SK-N-SH (cell line): Measurements from ENCODE around the gene PSMG3. TPM values are rescaled to one million over a fixed set of nuclear protein-coding genes. Genes with fewer than 3 reads are reported as not detected.

Source experiments
- CTCF ChIA-PET: fragments of 300-600, 350-600 bp; formaldehyde crosslinking; extraction: SDS; loops from one replicate; lab custom pipeline; 2021; lab: Yijun Ruan, JAX
- POLR2A ChIA-PET: fragments of 350-600 bp; sonication (Branson Sonifier 250); formaldehyde crosslinking; extraction: SDS; loops from one replicate; lab custom pipeline; 2020; ENCODE audit warnings: antibody characterized with exemption, inconsistent platforms; lab: Yijun Ruan, JAX
- DNase-seq: peaks from one replicate; pipeline ENCODE4 v3.0.0; 2012
- H2AFZ ChIP-seq: fragments of 200-600 bp; sonication (generic); 2 replicates; pipeline ENCODE4 v1.8.1; 2016; ENCODE audit warnings: antibody characterized with exemption, mild to moderate bottlenecking, low read depth
- H3F3A ChIP-seq: fragments of 200-600 bp; sonication (generic); replicated peaks from 2 replicates; pipeline ENCODE3; 2016; ENCODE audit warnings: antibody characterized with exemption, mild to moderate bottlenecking; ENCODE audit not compliant: insufficient read depth
- H3K27ac ChIP-seq, 2 experiments: fragments of 200-500 bp in 1 of 2; fragments of 200-600 bp in 1 of 2; sonication (Bioruptor generic) in 1 of 2; sonication (generic), shearing (Covaris generic) in 1 of 2; 2 replicates each; pipeline versions ENCODE4 v1.5.1 to v1.6.1; 2014 to 2016; ENCODE audit warnings: low read depth in 2 of 2, inconsistent platforms in 1 of 2, low read length in 1 of 2, mild to moderate bottlenecking in 1 of 2, mixed read lengths in 1 of 2
- H3K27me3 ChIP-seq: fragments of 200-600 bp; sonication (generic), shearing (Covaris generic); 2 replicates; pipeline ENCODE4 v1.6.1; 2016; ENCODE audit warnings: mixed run types; ENCODE audit not compliant: insufficient read depth
- H3K36me3 ChIP-seq, 2 experiments: fragments of 200-500 bp in 1 of 2; fragments of 200-600 bp in 1 of 2; sonication (Bioruptor generic) in 1 of 2; sonication (generic) in 1 of 2; replicated peaks in 1 of 2; 2 replicates each; pipeline versions ENCODE3 to v1.5.1; 2014 to 2016; ENCODE audit warnings: low read length in 1 of 2, mild to moderate bottlenecking in 1 of 2; ENCODE audit not compliant: insufficient read depth in 2 of 2, control insufficient read depth in 1 of 2
- H3K4me1 ChIP-seq, 2 experiments: fragments of 200-500 bp in 1 of 2; fragments of 200-600 bp in 1 of 2; sonication (Bioruptor generic) in 1 of 2; sonication (generic), shearing (Covaris generic) in 1 of 2; 2 replicates each; pipeline versions ENCODE4 v1.5.1 to v1.6.1; 2014 to 2016; ENCODE audit warnings: low read depth in 1 of 2, low read length in 1 of 2, mixed run types in 1 of 2; ENCODE audit not compliant: insufficient read depth in 2 of 2, control insufficient read depth in 1 of 2
- H3K4me2 ChIP-seq: fragments of 200-600 bp; sonication (generic), shearing (Covaris generic); 2 replicates; pipeline ENCODE4 v1.6.1; 2017; ENCODE audit warnings: mixed run types
- H3K4me3 ChIP-seq, 2 experiments: fragments of 200-500 bp in 1 of 2; fragments of 200-600 bp in 1 of 2; sonication (Bioruptor generic) in 1 of 2; sonication (generic), shearing (Covaris generic) in 1 of 2; 2 replicates each; pipeline versions ENCODE4 v1.5.1 to v1.8.1; 2014 to 2016; ENCODE audit warnings: low read depth in 2 of 2, inconsistent platforms in 1 of 2, low read length in 1 of 2, mild to moderate bottlenecking in 1 of 2, mixed read lengths in 1 of 2, moderate library complexity in 1 of 2
- H3K79me2 ChIP-seq: fragments of 200-600 bp; sonication (generic); 2 replicates; pipeline ENCODE4 v1.8.1; 2017; ENCODE audit warnings: mild to moderate bottlenecking; ENCODE audit not compliant: insufficient read depth
- H3K9ac ChIP-seq: fragments of 200-600 bp; sonication (generic); 2 replicates; pipeline ENCODE4 v1.6.1; 2017; ENCODE audit warnings: mixed run types
- H3K9me2 ChIP-seq: fragments of 200-600 bp; sonication (generic); 2 replicates; pipeline ENCODE4 v1.6.1; 2017; ENCODE audit warnings: mixed run types
- H3K9me3 ChIP-seq: fragments of 200-600 bp; sonication (generic); 2 replicates; pipeline ENCODE4 v1.6.1; 2017; ENCODE audit warnings: mixed run types, mild to moderate bottlenecking, moderate library complexity
- H4K20me1 ChIP-seq: fragments of 200-600 bp; sonication (generic); 2 replicates; pipeline ENCODE4 v1.6.1; 2017; ENCODE audit warnings: mild to moderate bottlenecking, mixed run types; ENCODE audit not compliant: insufficient read depth
- RCOR1 ChIP-seq: fragments of 150-350 bp; IDR thresholded peaks from 2 replicates; pipeline ENCODE4 v1.6.1; 2017; ENCODE audit warnings: antibody characterized with exemption, low read length
- REST ChIP-seq: IDR thresholded peaks from 2 replicates; pipeline ENCODE4 v1.6.1; 2012; ENCODE audit warnings: mild to moderate bottlenecking, low read depth, low read length, moderate library complexity
- SIN3A ChIP-seq: IDR thresholded peaks from 2 replicates; pipeline ENCODE4 v1.6.1; 2012; ENCODE audit warnings: low read depth, mild to moderate bottlenecking, low read length, moderate library complexity, borderline replicate concordance
- TCF12 ChIP-seq: IDR thresholded peaks from 2 replicates; pipeline ENCODE4 v1.4.0; 2012
- WGBS: methylation state at CpG from one replicate; pipeline ENCODE4 v1.1.6; 2017; ENCODE audit warnings: low lambda C conversion rate; 5-methylcytosine and 5-hydroxymethylcytosine counted together
- polyA plus RNA-seq, 3 experiments: library from polyadenylated mRNA; depleted of rRNA; stranded (reverse); fragments of >200 nt; gene quantifications; 2 replicates each; pipeline ENCODE4 v1.2.3, GENCODE V29; 2012

Gene PSMG3
- polyA plus RNA-seq, 1 of the 3 experiments (the other 2 are of a cell fraction), result 109 TPM

GRCh38 chr7:1569016-1569415 is 816 bp downstream of the PSMG3 start:
- H3K9me3 ChIP-seq, result no peaks in the 10 kb centered on the region
- 85% methylated on average over 13 of the region's 13 CpGs for WGBS
- no peak for TF ChIP-seq SIN3A
- TF ChIP-seq RCOR1, result no peak
- TF ChIP-seq, all 33 proteins: peak for 0
- Histone ChIP-seq H4K20me1 (no peaks in the 10 kb centered on the region), H3K9ac (peak overlapping the region; percentile 96; the same call in 1 of the 2 replicates), H3K36me3 (peaks cover 10 to 11% of the 10 kb centered on the region in 2 experiments), H3K79me2 (peaks cover 32% of the 10 kb centered on the region), H3K4me3 (peak overlapping the region; percentile 68 to 98), H3K27me3 (no peaks in the 10 kb centered on the region), H3K4me2 (peak overlapping the region; percentile 96), H3F3A (peaks cover 33% of the 10 kb centered on the region), H3K4me1 (peaks cover 8 to 17% of the 10 kb centered on the region in 2 experiments; a peak in 3 of 4 replicates), H3K9me2 (no peaks in the 10 kb centered on the region), H3K27ac (no peak overlapping the region; a peak in 1 of 4 replicates), H2AFZ (no peak overlapping the region)
- ChIA-PET CTCF (no interaction called here), POLR2A (no interaction called here)
- peak; percentile 48 for DNase-seq

- ChIA-PET CTCF (interaction anchor here (1.2 kb wide), 1 partner anchor 11 kb away, joined by 5 read pairs; no protein-coding TSS in a partner anchor), POLR2A (no interaction called here)
- Histone ChIP-seq H3K9me2 (no peaks in the 10 kb centered on the region), H3F3A (peaks cover 33% of the 10 kb centered on the region), H3K36me3 (peaks cover 10 to 11% of the 10 kb centered on the region in 2 experiments), H3K79me2 (peaks cover 32% of the 10 kb centered on the region), H2AFZ (no peak overlapping the region), H3K9me3 (no peaks in the 10 kb centered on the region), H3K4me3 (no peak overlapping the region), H3K4me2 (peak overlapping the region; percentile 59), H4K20me1 (no peaks in the 10 kb centered on the region), H3K9ac (no peak overlapping the region), H3K4me1 (peaks cover 8 to 17% of the 10 kb centered on the region in 2 experiments; a peak in 3 of 4 replicates), H3K27me3 (no peaks in the 10 kb centered on the region), H3K27ac (peak overlapping the region in 1 of 2 experiments; percentile 53; a peak in 2 of 4 replicates)
- WGBS, result 75% methylated on average over 17 of the region's 17 CpGs
- DNase-seq, result peak; percentile 47
- 0 out of 2 replicates have a peak, but pooled peaks have one; percentile 8 for TF ChIP-seq TCF12
- TF ChIP-seq REST, result no peak
These were observed 1.8 kb downstream of the PSMG3 start for GRCh38 chr7:1567896-1568510.
